AG09319 (cell line): ENCODE measurements around the gene SPAG6.

Source experiments
- DNase-seq: peaks from one replicate; pipeline ENCODE4 v3.0.0-alpha.2; 2010; ENCODE audit warnings: low read depth; ENCODE audit errors: extremely low read depth
- CTCF ChIP-seq: IDR thresholded peaks from 2 replicates; pipeline ENCODE4 v1.5.1; 2011; ENCODE audit warnings: low read depth, mild to moderate bottlenecking, inconsistent platforms, low read length, moderate library complexity

Gene SPAG6

GRCh38 chr10:22445495-22445894 is 100.2 kb downstream of the SPAG6 start:
- DNase-seq, result no peak
- no peak for TF ChIP-seq CTCF

- no peak for TF ChIP-seq CTCF
- no peak for DNase-seq
Observed at GRCh38 chr10:22447068-22447467, 101.8 kb downstream of the SPAG6 start.

GRCh38 chr10:22451346-22451745 is 106.0 kb downstream of the SPAG6 start:
- no peak for DNase-seq
- TF ChIP-seq CTCF, result no peak

GRCh38 chr10:22453320-22453719 is 108.0 kb downstream of the SPAG6 start:
- DNase-seq, result no peak

GRCh38 chr10:22453948-22454591 is 108.8 kb downstream of the SPAG6 start:
- no peak for DNase-seq
- TF ChIP-seq CTCF, result no peak

More at GRCh38 chr10:22453320-22453719, 108.0 kb downstream of the SPAG6 start:
- TF ChIP-seq CTCF, result no peak

GRCh38 chr10:22454634-22455033 is 109.3 kb downstream of the SPAG6 start:
- DNase-seq, result no peak
- no peak for TF ChIP-seq CTCF

GRCh38 chr10:22455068-22455857 is 110.0 kb downstream of the SPAG6 start:
- DNase-seq, result no peak
- no peak for TF ChIP-seq CTCF
